Tibial nerve (tissue), 4 donors: ENCODE data around the gene ELK3. TPM values are rescaled to one million over a fixed set of nuclear protein-coding genes. Genes with fewer than 3 reads are reported as not detected.

Experiments used
- DNase-seq, 2 donors: peaks; one replicate each; pipeline ENCODE4 v3.0.0-alpha.2; 2019; ENCODE audit warnings: low spot score in 2 of 2
- H3K27ac ChIP-seq, 4 donors: fragments of 200-600 bp; sonication (generic) in 3 of 4; one replicate each; pipeline ENCODE4 v1.5.1; 2017 to 2019; ENCODE audit warnings: mild to moderate bottlenecking in 1 of 4
- H3K27me3 ChIP-seq, 2 donors: fragments of 200-600 bp; sonication (generic) in 1 of 2; one replicate each; pipeline versions ENCODE4 v1.5.1 to v1.6.0; 2017 to 2019
- H3K36me3 ChIP-seq, 3 donors: fragments of 200-600 bp; sonication (generic); one replicate each; pipeline ENCODE4 v1.5.1; 2018 to 2019
- H3K4me1 ChIP-seq, 4 donors: fragments of 200-600 bp; sonication (generic) in 3 of 4; one replicate each; pipeline ENCODE4 v1.5.1; 2017 to 2019
- H3K4me3 ChIP-seq, 4 donors: fragments of 200-600 bp; sonication (generic) in 3 of 4; one replicate each; pipeline ENCODE4 v1.5.1; 2017 to 2019; ENCODE audit warnings: mild to moderate bottlenecking in 1 of 4, moderate library complexity in 1 of 4
- H3K9me3 ChIP-seq, 4 donors: fragments of 200-600 bp; sonication (generic) in 3 of 4; one replicate each; pipeline ENCODE4 v1.5.1; 2017 to 2019
- EP300 ChIP-seq, 2 donors: sonication (generic); formaldehyde crosslinking; IDR thresholded peaks; one replicate each; pipeline ENCODE4 v1.6.1; 2017; ENCODE audit warnings: antibody characterized with exemption in 2 of 2, mild to moderate bottlenecking in 1 of 2
- POLR2A ChIP-seq, 2 donors: fragments of 450-650 bp; IDR thresholded peaks; one replicate each; pipeline ENCODE4 v1.6.1; 2017; ENCODE audit warnings: antibody characterized with exemption in 2 of 2, mild to moderate bottlenecking in 2 of 2, moderate library complexity in 2 of 2
- WGBS, 2 donors: methylation state at CpG; one replicate each; pipeline ENCODE4 v1.1.5; 2018; 5-methylcytosine and 5-hydroxymethylcytosine counted together
- total RNA-seq, 4 donors: library from RNA; depleted of rRNA; stranded (reverse); fragments of >200 nt; gene quantifications; one replicate each; pipeline ENCODE4 v1.1.0, GENCODE V29; 2016
- TF ChIP-seq, protein P1 (sequence below), 5 experiments: fragments of 200-600 bp in 3 of 5; fragments of 450-650 bp in 2 of 5; sonication (generic) in 3 of 5; IDR thresholded peaks; one replicate each; pipeline ENCODE4 v1.5.1; 2016 to 2019; ENCODE audit warnings: antibody characterized with exemption in 5 of 5, mild to moderate bottlenecking in 3 of 5, moderate library complexity in 2 of 5

The ELK3 gene
- total RNA-seq, 4 donors from 2014 or later: 9.4 to 28.6 (median 17.7) TPM

DNA sequence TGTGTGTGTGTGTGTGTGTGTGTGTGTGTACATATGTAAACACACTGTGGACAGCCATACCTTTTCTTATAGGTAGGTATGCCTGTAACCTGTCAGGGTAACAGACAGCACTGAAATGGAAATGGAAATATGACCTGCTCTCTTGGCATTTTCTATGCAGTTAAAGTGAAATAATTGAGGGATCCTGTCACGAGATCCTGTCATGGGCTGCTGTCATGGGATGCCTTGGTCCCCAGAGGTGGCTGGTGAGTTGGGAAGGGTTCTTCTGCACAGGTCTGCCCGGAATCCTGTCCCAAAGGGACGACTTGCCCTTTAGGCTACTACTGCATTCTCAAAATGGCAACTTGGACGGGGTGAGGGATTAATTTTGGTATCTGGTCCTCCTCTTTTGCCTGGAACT lies 47.3 kb downstream of the ELK3 start:
- peaks cover 0 to 2% (median 0%) of the 10 kb centered on the region in 3 donors for H3K36me3 ChIP-seq
- no peak overlapping the region for H3K4me3 ChIP-seq
- peak overlapping the region in 3 of 4 donors; percentile 4 to 71 (median 38) for H3K27ac ChIP-seq
- no peaks in the 10 kb centered on the region for H3K9me3 ChIP-seq
- 57 to 76% methylated on average over 4 of the region's 4 CpGs for WGBS, 2 donors
- no peak for DNase-seq
- peaks cover 0 to 48% (median 18%) of the 10 kb centered on the region in 4 donors for H3K4me1 ChIP-seq
- TF ChIP-seq POLR2A (IDR thresholded peaks at IDR 0.05) (no peak), EP300 (IDR thresholded peaks at IDR 0.05) (no peak)
- TF ChIP-seq, protein P1, sequence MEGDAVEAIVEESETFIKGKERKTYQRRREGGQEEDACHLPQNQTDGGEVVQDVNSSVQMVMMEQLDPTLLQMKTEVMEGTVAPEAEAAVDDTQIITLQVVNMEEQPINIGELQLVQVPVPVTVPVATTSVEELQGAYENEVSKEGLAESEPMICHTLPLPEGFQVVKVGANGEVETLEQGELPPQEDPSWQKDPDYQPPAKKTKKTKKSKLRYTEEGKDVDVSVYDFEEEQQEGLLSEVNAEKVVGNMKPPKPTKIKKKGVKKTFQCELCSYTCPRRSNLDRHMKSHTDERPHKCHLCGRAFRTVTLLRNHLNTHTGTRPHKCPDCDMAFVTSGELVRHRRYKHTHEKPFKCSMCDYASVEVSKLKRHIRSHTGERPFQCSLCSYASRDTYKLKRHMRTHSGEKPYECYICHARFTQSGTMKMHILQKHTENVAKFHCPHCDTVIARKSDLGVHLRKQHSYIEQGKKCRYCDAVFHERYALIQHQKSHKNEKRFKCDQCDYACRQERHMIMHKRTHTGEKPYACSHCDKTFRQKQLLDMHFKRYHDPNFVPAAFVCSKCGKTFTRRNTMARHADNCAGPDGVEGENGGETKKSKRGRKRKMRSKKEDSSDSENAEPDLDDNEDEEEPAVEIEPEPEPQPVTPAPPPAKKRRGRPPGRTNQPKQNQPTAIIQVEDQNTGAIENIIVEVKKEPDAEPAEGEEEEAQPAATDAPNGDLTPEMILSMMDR (IDR thresholded peaks at IDR 0.05): no peak
- no peaks in the 10 kb centered on the region for H3K27me3 ChIP-seq

- 54 to 67% methylated on average over 9 of the region's 9 CpGs for WGBS, 2 donors
- DNase-seq: no peak
- H3K9me3 ChIP-seq: no peaks in the 10 kb centered on the region
- peaks cover 0 to 7% (median 0%) of the 10 kb centered on the region in 3 donors for H3K36me3 ChIP-seq
- no peak overlapping the region for H3K4me3 ChIP-seq
- H3K27me3 ChIP-seq: no peaks in the 10 kb centered on the region
- H3K4me1 ChIP-seq: peaks cover 0 to 44% (median 13%) of the 10 kb centered on the region in 4 donors
- H3K27ac ChIP-seq: peak overlapping the region in 3 of 4 donors; percentile 4 to 71 (median 52)
- peak in 1 of 2 donors; percentile 33 for TF ChIP-seq EP300 (IDR thresholded peaks at IDR 0.05)
- TF ChIP-seq, protein P1 (IDR thresholded peaks at IDR 0.05): no peak
Measured at GRCh38 chr12:96241846-96242256, 47.7 kb downstream of the ELK3 start.

DNA sequence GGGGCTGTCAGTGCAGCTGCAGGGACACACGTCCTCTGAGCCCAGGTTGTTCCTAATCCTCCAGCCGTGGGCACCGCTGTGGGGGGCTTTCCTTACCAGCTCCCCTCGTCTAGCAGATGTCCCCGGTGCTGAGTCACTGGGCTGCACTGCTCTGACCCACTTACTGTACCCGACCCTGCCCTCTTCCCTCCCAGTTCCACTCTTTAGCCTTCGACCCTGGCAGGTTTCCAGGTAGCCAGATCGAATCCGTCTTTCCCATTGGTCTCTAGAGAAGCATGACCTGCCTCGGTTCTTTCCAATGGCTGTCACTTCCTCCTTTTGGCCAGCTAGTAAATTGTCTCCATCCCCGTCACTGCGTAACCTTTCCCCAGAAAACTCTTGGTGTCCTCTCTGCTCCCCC lies 48.4 kb downstream of the ELK3 start:
- Histone ChIP-seq H3K9me3 (no peaks in the 10 kb centered on the region), H3K27me3 (no peaks in the 10 kb centered on the region), H3K36me3 (peaks cover 0 to 14% (median 7%) of the 10 kb centered on the region in 3 donors), H3K4me3 (no peak overlapping the region), H3K4me1 (peaks cover 0 to 37% (median 6%) of the 10 kb centered on the region in 4 donors), H3K27ac (peak overlapping the region in 3 of 4 donors; percentile 10 to 71 (median 52))
- no peak for DNase-seq
- TF ChIP-seq, protein P1 (IDR thresholded peaks at IDR 0.05): no peak
- no peak for TF ChIP-seq POLR2A (IDR thresholded peaks at IDR 0.05)
- no peak for TF ChIP-seq EP300 (IDR thresholded peaks at IDR 0.05)
- 68 to 69% methylated on average over 12 of the region's 12 CpGs for WGBS, 2 donors

- H3K27ac ChIP-seq: no peak overlapping the region
- no peaks in the 10 kb centered on the region for H3K9me3 ChIP-seq
- TF ChIP-seq EP300 (IDR thresholded peaks at IDR 0.05) (no peak), POLR2A (IDR thresholded peaks at IDR 0.05) (no peak)
- TF ChIP-seq, protein P1 (IDR thresholded peaks at IDR 0.05): no peak
- H3K4me1 ChIP-seq: peaks cover 0 to 25% (median 0%) of the 10 kb centered on the region in 4 donors
- H3K36me3 ChIP-seq: peaks cover 0 to 34% (median 7%) of the 10 kb centered on the region in 3 donors
- 80 to 82% methylated on average over 13 of the region's 13 CpGs for WGBS, 2 donors
- no peak overlapping the region for H3K4me3 ChIP-seq
- DNase-seq: no peak
- H3K27me3 ChIP-seq: no peaks in the 10 kb centered on the region
Measured at GRCh38 chr12:96244826-96245225, 50.7 kb downstream of the ELK3 start.

DNA sequence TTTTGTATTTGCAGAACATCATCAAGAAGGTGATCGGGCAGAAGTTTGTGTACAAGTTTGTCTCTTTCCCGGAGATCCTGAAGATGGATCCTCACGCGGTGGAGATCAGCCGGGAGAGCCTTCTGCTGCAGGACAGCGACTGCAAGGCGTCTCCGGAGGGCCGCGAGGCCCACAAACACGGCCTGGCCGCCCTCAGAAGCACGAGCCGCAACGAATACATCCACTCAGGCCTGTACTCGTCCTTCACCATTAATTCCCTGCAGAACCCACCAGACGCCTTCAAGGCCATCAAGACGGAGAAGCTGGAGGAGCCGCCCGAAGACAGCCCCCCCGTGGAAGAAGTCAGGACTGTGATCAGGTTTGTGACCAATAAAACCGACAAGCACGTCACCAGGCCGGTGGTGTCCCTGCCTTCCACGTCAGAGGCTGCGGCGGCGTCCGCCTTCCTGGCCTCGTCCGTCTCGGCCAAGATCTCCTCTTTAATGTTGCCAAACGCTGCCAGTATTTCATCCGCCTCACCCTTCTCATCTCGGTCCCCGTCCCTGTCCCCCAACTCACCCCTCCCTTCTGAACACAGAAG lies 52.8 kb downstream of the ELK3 start:
- H3K27ac ChIP-seq: no peak overlapping the region
- H3K9me3 ChIP-seq: no peaks in the 10 kb centered on the region
- no peak overlapping the region for H3K4me3 ChIP-seq
- peaks cover 0 to 17% (median 0%) of the 10 kb centered on the region in 4 donors for H3K4me1 ChIP-seq
- TF ChIP-seq POLR2A (IDR thresholded peaks at IDR 0.05): no peak
- no peak for TF ChIP-seq EP300 (IDR thresholded peaks at IDR 0.05)
- TF ChIP-seq, protein P1 (IDR thresholded peaks at IDR 0.05): no peak
- no peaks in the 10 kb centered on the region for H3K27me3 ChIP-seq
- no peak for DNase-seq
- 93 to 95% methylated on average over 36 of the region's 36 CpGs for WGBS, 2 donors
- H3K36me3 ChIP-seq: peaks cover 0 to 56% (median 7%) of the 10 kb centered on the region in 3 donors
